DMS153 (cell line): ENCODE data around the gene TRIO.

Experiments used
- DNase-seq: peaks from one replicate; lab custom pipeline; 2025; lab: John Stamatoyannopoulos, UW

Gene TRIO

GRCh38 chr5:14147210-14147609 lies 4.1 kb downstream of the TRIO start:
- DNase-seq, result peak; percentile 91

DNA sequence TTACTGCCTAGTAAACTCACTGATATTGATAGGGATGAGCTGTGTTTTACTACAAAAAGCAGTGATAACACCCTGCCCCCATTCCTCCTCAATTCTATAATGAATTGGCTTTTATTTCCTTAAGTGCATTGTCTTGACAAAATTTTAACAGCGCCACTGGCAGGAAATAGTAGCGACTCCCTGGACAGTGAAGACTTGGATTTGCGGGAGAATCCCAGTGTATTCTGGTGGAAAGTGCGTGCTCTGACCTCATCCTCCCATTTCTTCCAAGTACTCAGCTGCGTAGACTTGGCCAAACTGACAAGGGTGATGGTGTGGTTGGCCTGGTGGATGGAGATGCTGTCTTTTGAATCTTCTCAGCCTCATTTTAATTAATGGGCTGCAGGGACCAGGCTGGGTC lies 5.3 kb downstream of the TRIO start:
- DNase-seq, result no peak

DNA sequence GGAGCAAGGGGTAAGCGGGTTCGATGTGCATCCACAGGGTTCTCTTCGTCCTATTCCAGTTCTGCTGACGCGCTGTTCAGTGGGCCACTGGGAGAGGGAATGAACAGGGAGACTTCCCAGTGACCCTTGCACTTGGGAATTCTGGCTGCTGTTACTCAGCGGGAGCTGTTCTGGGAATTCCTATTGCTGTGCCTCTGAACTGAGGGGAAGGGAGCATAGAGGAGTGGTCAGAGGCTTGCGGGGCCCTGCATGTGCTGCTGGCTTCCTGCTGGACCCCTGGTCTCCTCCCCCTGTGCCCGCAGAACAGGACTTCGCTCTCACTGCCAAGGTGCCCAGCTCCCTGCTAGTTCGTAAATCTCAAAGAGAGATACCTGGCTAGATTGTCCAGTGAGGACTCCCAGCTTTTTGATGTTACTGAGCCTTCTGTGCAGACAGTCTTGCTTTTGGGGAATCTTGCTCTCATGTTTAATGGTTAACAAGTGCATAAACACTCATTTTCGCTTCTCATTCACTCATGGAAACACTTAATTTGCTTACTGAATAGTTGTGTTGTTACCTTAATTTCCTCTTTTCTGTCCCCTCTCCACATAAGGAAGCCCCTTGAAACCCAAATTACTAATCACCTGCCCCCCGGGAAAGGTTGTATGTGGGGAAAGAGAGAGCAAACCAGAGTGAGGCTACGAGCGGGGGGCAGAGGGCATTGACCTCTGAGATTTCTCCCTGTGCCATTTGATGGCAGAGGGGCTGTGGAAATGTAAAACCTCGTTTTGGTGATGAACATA lies 5.9 kb downstream of the TRIO start:
- no peak for DNase-seq

GRCh38 chr5:14149672-14150274 lies 6.6 kb downstream of the TRIO start:
- DNase-seq, result no peak

DNA sequence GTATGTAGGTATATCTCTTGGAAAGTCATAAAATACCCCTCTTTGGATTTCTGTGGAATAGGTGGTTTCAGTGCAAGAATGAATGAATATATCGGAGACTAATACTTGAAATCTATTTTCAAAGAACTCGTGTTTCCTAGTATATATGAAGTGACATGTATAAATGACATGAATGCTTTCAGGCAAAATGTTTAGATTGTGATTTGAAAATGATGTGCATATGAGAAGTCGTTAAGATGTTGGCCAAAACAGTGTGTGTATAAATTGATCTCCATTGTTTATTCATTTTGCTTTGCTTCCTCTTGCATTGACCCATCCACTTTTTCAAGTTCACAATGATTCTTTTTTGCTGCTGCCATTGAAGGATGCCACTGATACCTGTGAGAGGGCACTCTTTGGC lies 8.3 kb downstream of the TRIO start:
- DNase-seq, result no peak

DNA sequence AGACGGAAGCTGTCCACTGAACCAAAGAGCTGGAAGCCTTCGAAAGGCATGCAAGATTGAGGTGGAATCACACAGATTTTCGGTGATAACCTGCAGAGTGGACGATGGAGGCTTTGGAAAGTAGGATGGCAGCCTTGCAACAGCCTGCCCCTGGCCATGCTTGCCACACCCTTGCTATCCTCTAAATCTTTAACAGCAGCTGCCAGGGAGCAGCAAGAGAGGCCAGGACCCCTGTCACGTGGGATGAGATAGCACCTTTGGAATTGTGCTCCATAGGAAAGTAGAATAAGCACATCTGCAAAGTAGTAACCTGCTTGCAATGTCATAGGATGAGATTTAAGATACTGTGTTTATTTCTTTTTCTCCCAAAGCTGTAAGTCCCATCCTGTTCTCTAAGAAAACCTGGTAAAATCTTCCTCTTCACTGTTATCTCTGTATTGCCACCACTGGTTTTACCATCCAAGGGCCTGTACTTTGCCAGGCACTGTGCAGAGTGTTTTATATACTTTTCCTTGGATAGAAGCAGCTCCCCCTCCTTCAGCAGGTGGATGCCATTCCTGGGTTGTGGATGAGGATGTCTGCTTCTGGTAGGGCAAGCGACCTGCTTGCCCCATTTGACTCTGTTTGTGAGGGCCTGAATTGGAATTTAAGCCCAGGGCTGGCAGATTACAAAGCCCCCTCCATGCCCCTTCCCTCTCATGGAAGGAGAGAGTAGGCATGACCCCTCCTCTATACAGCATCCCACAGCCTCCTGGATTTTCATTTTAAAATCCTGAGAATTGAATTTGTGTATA lies 10.1 kb downstream of the TRIO start:
- DNase-seq, result no peak

DNA sequence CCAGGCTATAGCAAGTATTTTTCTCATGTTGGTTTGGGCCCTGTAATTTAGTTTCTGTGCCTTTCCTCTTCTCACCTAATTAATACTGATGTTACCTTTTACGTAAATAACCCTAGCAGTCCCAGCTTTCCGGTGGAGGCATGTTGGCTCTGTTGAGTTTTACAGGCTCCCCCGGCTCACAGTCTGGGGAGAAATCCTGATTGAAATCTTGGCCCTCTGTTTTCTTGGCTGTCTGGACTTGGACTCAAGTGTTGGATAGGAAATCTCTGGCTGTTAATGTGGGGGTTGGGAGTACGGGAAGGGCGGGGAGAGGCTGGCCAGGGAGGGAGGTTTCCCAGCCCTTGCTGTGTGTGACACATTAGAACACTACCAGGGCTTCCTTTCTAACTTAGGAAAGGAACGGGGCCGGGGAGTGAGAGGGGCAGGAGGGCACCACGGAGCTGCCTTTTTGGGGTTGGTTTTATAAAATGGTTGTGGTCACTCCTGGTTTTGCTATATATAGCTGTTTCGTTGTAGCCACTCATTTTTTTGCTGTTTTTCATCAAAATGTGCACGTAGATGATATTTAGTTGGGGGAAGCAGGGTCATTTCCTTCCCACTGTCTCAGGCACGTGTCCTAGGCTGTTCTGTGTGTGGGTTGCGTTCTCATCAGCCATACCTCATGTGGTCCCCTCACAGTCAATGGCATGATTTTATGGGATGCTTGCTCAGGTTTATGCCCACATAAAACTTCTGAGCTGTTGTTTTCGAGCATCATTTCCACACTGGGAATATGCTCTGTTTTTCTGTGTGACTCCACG lies 11.0 kb downstream of the TRIO start:
- DNase-seq, result no peak

DNA sequence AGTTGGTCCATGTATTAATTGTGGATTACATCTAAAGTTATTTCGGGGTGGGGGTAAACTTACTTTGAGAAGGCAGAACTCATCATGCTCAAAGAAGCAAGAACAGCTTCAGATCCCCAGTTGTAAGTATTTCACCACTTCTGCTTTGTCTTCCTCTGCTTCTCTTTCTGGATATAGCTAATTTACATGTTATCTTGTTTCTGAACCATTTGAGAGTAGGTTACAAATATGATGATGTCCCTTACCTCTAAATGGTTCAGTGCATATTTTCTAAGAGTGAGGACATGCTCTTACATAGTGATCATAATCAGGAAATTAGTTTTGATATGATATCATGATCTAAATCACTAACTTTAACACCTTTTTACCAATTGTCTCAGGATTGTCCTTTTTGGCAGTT lies 11.9 kb downstream of the TRIO start:
- DNase-seq, result no peak

DNA sequence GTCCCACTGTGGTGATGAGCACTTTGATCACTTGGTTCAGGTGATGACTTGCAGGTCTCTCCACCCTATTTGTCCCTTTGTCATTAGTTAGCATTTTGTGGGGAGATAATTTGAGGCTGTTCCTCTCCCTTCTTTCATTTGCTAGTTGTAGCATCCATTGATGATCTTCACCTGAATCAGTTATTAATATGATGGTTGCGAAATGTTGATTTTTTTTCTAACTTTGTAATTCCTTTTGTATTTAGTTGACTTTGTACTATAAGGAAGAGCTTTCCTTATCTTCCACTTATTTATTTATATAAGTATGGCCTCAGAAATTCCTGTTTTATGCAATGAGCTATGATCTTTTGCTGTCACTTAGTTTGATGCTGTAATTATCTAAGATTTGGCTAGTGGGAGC lies 12.6 kb downstream of the TRIO start:
- no peak for DNase-seq

DNA sequence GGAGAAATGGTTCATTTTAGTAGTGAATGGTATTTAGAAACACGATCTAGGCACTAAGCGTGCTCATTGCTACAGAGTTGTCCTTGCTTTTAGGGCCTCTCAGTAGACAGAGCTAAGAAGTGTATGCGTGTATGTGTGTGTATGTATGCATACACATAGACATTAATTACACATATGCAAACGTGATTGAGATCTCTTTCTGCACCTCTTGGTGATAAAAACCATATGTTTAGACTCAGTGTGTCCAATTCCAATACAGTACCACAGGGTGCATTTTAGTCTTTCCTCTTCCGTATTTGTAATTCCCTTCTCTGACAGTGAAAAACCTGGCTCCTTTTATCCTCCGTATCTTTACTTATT lies 13.1 kb downstream of the TRIO start:
- DNase-seq, result no peak

- DNase-seq, result peak; percentile 62
Measured at GRCh38 chr5:14156650-14157492, 13.7 kb downstream of the TRIO start.

DNA sequence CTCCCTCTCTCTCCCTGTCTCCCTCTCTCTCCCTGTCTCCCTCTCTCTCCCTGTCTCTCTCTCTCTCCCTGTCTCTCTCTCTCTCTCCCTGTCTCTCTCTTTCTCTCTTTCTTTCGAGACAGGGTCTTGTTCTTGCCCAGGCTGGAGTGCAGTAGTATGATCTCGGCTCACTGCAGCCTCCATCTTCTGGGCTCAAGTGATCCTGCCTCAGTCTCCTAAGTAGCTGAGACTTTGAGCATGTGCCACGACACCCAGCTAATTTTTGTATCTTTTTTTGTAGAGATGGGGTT lies 14.3 kb downstream of the TRIO start:
- no peak for DNase-seq

GRCh38 chr5:14158890-14159666 lies 15.9 kb downstream of the TRIO start:
- no peak for DNase-seq

GRCh38 chr5:14161825-14162556 lies 18.8 kb downstream of the TRIO start:
- peak; percentile 86 for DNase-seq

GRCh38 chr5:14164164-14165163 lies 21.3 kb downstream of the TRIO start:
- no peak for DNase-seq

DNA sequence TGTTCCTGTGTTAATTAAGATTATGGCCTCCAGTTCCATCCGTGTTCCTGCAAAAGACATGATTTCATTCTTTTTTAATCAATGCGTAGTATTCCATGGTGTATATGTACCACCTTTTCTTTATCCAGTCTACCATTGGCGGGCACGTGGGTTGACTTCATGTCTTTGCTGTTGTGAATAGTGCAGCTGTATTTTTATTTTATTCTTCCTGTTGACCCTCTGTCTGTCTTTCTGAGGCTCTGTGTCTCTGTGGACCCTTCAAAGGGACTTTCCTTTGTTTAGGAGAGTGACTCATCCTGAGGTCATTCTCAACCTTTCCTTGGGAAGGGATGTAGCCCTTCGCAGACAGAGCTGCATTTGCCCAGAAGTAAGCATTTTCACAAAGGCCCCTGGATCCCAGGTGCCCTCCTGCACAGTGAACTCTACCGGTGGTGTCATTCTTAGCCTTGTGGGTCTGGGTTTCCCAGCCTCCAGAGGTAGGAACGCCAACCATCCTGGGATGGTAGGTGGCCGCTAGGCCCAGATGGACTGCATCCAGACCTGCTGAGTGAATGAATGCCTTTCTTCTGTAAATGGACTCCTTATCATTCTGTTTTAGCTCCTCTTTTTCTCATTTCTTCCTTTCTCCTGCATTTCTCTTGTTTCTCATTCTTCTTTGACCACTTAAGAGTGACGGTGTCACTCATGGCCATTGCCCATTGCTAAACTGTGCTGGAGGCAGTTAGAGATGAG lies 22.4 kb downstream of the TRIO start:
- DNase-seq, result no peak

DNA sequence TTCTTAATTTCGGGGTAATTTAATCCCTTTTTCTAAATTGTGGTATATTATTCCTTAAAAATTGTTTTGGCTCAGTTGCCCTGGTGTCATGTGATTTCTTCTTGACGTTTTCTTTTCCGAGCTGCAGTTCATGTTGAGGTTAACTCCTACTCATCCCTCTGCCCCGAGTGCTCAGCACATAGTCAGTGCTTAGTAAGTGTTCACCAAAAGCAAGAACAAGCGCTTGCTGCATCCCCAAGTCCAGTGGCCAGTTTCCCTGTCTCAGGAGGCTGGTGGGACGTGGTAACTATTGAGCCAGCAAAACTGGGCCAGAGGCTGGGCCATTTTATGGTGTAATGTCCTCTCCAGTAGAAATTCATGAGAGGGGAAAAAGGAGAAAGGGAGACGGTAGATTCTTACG lies 23.3 kb downstream of the TRIO start:
- DNase-seq, result no peak

DNA sequence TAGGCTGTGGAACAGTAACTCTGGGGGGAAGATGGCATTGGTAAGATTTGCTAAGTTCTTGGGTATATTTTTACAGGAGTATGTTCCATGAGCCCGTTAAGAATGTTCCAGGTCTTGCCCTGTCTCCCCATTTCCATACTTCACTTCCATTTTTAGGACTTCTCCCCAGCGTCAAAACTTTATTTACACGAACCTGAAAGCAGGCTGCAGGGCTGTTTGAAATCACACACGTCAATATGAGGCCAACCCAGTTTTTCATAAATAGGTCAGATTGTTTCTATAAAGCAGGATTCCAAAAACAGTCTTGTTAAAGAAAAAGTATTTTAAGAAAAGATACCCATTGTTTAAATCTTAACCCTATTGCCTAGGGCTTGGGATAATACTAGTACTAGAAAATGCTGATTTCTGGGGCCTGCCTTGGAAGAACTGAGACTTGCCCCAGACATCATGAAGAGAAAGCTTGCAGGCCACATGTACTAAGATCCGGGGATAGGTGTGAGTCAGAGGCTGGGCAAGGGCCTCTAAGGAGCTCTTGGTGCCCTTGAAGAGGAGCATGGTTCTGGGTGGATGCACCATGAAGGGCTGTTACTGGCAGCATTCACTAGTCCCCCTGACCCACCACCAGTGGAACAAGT lies 24.2 kb downstream of the TRIO start:
- DNase-seq, result no peak
